Progenitor cell of endocrine pancreas (in vitro differentiated cells): ENCODE results near the gene GALR3. TPM values are rescaled to one million over a fixed set of nuclear protein-coding genes. Genes with fewer than 3 reads are reported as not detected.
"Not testable (repeated sequence)": the region's sequence is repeated elsewhere in the genome, so short reads cannot be mapped to it uniquely, and the experiment has no call there.

Experiments
- DNase-seq: peaks from one replicate; pipeline ENCODE4 v3.0.0; 2021; ENCODE audit warnings: low spot score; ENCODE audit not compliant: unreplicated experiment
- H3K27ac Mint-ChIP-seq: 2 replicates; pipeline ENCODE4 v1.8.0; 2021; ENCODE audit warnings: mild to moderate bottlenecking, moderate library complexity, mixed read lengths
- H3K27me3 Mint-ChIP-seq: 2 replicates; pipeline ENCODE4 v1.8.0; 2021; ENCODE audit warnings: mixed read lengths
- H3K36me3 Mint-ChIP-seq: 2 replicates; pipeline ENCODE4 v1.8.0; 2022; ENCODE audit warnings: mixed read lengths; ENCODE audit not compliant: insufficient read depth
- H3K4me1 Mint-ChIP-seq: 2 replicates; pipeline ENCODE4 v1.8.0; 2021; ENCODE audit warnings: low read depth, mixed read lengths
- H3K4me3 Mint-ChIP-seq: 2 replicates; pipeline ENCODE4 v1.8.0; 2021; ENCODE audit warnings: low read depth, mild to moderate bottlenecking, moderate library complexity, mixed read lengths
- H3K9me3 Mint-ChIP-seq: 2 replicates; pipeline ENCODE4 v1.8.0; 2021; ENCODE audit warnings: low read depth, mixed read lengths
- CTCF ChIP-seq: fragments of 200-600 bp; sonication (generic); IDR thresholded peaks from one replicate; pipeline ENCODE4 v1.5.0; 2021; ENCODE audit warnings: antibody characterized with exemption, mild to moderate bottlenecking; ENCODE audit not compliant: unreplicated experiment
- total RNA-seq: library from RNA; stranded (reverse); gene quantifications from 2 replicates; pipeline ENCODE4 v1.2.1, GENCODE V29; 2021

GALR3 gene
- total RNA-seq, 1 donor from 2014 or later: 0.41 TPM

- Mint-ChIP-seq H3K27ac (no peak overlapping the region), H3K4me3 (no peak overlapping the region), H3K4me1 (peaks cover 2% of the 10 kb centered on the region), H3K36me3 (no peaks in the 10 kb centered on the region), H3K27me3 (no peaks in the 10 kb centered on the region), H3K9me3 (no peaks in the 10 kb centered on the region)
- no peak for DNase-seq
- no peak for TF ChIP-seq CTCF
Measured at GRCh38 chr22:37792494-37792893, 30.7 kb upstream of the GALR3 start.

DNA sequence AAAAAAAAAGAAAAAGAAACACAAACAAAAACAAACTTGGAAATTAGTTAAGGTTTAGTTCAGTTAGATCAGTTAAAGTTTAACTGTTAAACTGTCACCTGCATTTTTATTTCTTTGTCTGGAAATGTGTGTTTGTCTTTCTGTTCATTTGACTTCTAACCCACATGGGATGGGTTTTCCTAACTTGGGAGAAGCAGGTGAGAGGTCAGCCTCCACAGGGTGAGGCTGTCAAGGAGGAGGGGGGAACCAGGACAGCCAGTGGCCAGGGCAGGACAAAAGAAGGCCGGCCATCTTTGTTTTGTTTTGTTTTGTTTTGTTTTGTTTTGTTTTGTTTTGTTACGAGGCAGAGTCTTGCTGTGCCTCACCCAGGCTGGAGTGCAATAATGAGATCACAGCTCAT is 28.8 kb upstream of the GALR3 start:
- no peak for DNase-seq
- Mint-ChIP-seq H3K9me3 (no peaks in the 10 kb centered on the region), H3K27me3 (peaks cover 2% of the 10 kb centered on the region), H3K36me3 (no peaks in the 10 kb centered on the region), H3K4me3 (no peak overlapping the region), H3K4me1 (peaks cover 2% of the 10 kb centered on the region), H3K27ac (peak overlapping the region; percentile 87)
- no peak for TF ChIP-seq CTCF

- no peaks in the 10 kb centered on the region for H3K9me3 Mint-ChIP-seq
- H3K4me3 Mint-ChIP-seq: no peak overlapping the region
- H3K27me3 Mint-ChIP-seq: peaks cover 5% of the 10 kb centered on the region
- DNase-seq: no peak
- no peak overlapping the region for H3K27ac Mint-ChIP-seq
- no peak for TF ChIP-seq CTCF
- no peaks in the 10 kb centered on the region for H3K36me3 Mint-ChIP-seq
- H3K4me1 Mint-ChIP-seq: peaks cover 2% of the 10 kb centered on the region
Measured at GRCh38 chr22:37796079-37796478, 27.1 kb upstream of the GALR3 start.

DNA sequence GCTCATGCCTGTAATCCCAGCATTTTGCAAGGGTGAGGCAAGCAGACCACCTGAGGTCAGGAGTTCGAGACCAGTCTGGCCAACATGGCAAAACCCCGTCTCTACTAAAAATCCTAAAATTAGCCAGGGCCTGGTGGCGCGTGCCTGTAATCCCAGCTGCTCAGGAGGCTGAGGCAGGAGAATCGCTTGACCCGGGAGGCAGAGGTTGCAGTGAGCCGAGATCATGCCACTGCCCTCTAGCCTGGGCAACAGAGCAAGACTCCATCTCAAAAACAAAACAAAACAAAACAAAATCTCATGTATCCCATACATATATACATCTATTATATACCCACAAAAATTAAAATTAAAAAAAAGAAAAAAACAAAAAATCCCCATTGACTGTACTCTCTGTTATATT is 25.9 kb upstream of the GALR3 start:
- not testable (repeated sequence) for DNase-seq, H3K27me3 Mint-ChIP-seq, H3K4me1 Mint-ChIP-seq, H3K4me3 Mint-ChIP-seq, H3K9me3 Mint-ChIP-seq, H3K36me3 Mint-ChIP-seq, H3K27ac Mint-ChIP-seq

- H3K4me3 Mint-ChIP-seq: no peak overlapping the region
- no peak for DNase-seq
- no peak overlapping the region for H3K27ac Mint-ChIP-seq
- no peak for TF ChIP-seq CTCF
- H3K27me3 Mint-ChIP-seq: peaks cover 5% of the 10 kb centered on the region
- no peaks in the 10 kb centered on the region for H3K36me3 Mint-ChIP-seq
- H3K9me3 Mint-ChIP-seq: no peaks in the 10 kb centered on the region
- peaks cover 6% of the 10 kb centered on the region for H3K4me1 Mint-ChIP-seq
Measured at GRCh38 chr22:37797874-37798500, 25.2 kb upstream of the GALR3 start.

DNA sequence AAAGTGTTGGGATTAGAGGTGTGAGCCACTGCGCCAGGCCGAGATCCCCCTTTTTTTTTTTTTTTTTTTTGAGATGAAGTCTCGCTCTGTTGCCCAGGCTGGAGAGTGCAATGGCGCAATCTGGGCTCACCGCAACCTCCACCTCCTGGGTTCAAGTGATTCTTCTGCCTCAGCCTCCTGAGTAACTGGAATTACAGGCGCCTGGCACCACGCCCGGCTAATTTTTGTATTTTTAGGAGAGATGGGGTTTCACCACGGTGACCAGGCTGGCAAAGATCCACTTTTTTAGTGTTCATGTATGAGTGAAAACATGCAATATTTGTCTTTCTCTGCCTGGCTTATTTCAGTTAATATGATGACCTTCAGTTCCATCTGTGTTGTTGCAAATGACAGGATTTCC is 23.2 kb upstream of the GALR3 start:
- not testable (repeated sequence) for H3K9me3 Mint-ChIP-seq, DNase-seq

More for the DNA sequence above, 23.2 kb upstream of the GALR3 start:
- H3K36me3 Mint-ChIP-seq, H3K4me3 Mint-ChIP-seq, H3K27me3 Mint-ChIP-seq, H3K27ac Mint-ChIP-seq: not testable (repeated sequence)
- peaks cover 16% of the 10 kb centered on the region for H3K4me1 Mint-ChIP-seq
